HUES6 (cell line): Measurements from ENCODE around the gene BPTF.
A peak's percentile ranks its signal among the peaks of the same experiment; 100 is the strongest.
"Not testable (repeated sequence)": the region's sequence is repeated elsewhere in the genome, so short reads cannot be mapped to it uniquely, and the experiment has no call there.

Source experiments
- H3K27ac ChIP-seq: 2 replicates; pipeline ENCODE4 v1.7.0; 2013; ENCODE audit warnings: low read depth, mild to moderate bottlenecking, low read length, inconsistent platforms
- H3K27me3 ChIP-seq: 2 replicates; pipeline ENCODE4 v1.6.1; 2013; ENCODE audit warnings: low read length; ENCODE audit not compliant: control insufficient read depth, insufficient read depth
- H3K36me3 ChIP-seq: 2 replicates; pipeline ENCODE4 v1.6.1; 2013; ENCODE audit warnings: low read length; ENCODE audit not compliant: control insufficient read depth, insufficient read depth
- H3K4me1 ChIP-seq: 2 replicates; pipeline ENCODE4 v1.6.1; 2013; ENCODE audit warnings: low read length; ENCODE audit not compliant: control insufficient read depth, insufficient read depth
- H3K4me3 ChIP-seq: 2 replicates; pipeline ENCODE4 v1.5.1; 2013; ENCODE audit warnings: low read depth, low read length
- H3K9ac ChIP-seq: one replicate; pipeline ENCODE4 v1.6.1; 2013; ENCODE audit warnings: mild to moderate bottlenecking, low read length
- H3K9me3 ChIP-seq: 2 replicates; pipeline ENCODE4 v1.6.1; 2013; ENCODE audit warnings: low read depth, low read length; ENCODE audit not compliant: control insufficient read depth, insufficient read depth

BPTF gene

GRCh38 chr17:68016838-68017237 is 191.5 kb downstream of the BPTF start:
- H3K27me3 ChIP-seq, result no peaks in the 10 kb centered on the region
- H3K27ac ChIP-seq, result no peak overlapping the region
- no peak overlapping the region for H3K4me3 ChIP-seq
- H3K9ac ChIP-seq, result no peak overlapping the region
- H3K4me1 ChIP-seq, result peaks cover 5% of the 10 kb centered on the region
- no peaks in the 10 kb centered on the region for H3K36me3 ChIP-seq
- H3K9me3 ChIP-seq, result no peaks in the 10 kb centered on the region

- not testable (repeated sequence) for H3K27me3 ChIP-seq, H3K9ac ChIP-seq, H3K4me3 ChIP-seq, H3K4me1 ChIP-seq, H3K27ac ChIP-seq, H3K9me3 ChIP-seq, H3K36me3 ChIP-seq
Measured at GRCh38 chr17:68018493-68018892, 193.2 kb downstream of the BPTF start.

GRCh38 chr17:68019336-68019674 is 194.0 kb downstream of the BPTF start:
- H3K27me3 ChIP-seq, result no peaks in the 10 kb centered on the region
- no peak overlapping the region for H3K9ac ChIP-seq
- no peaks in the 10 kb centered on the region for H3K36me3 ChIP-seq
- peaks cover 5% of the 10 kb centered on the region for H3K4me1 ChIP-seq
- peak overlapping the region; percentile 38 for H3K4me3 ChIP-seq
- no peaks in the 10 kb centered on the region for H3K9me3 ChIP-seq
- no peak overlapping the region for H3K27ac ChIP-seq

- H3K4me3 ChIP-seq, result peak overlapping the region; percentile 63
- no peaks in the 10 kb centered on the region for H3K36me3 ChIP-seq
- peaks cover 5% of the 10 kb centered on the region for H3K4me1 ChIP-seq
- peak overlapping the region; percentile 83 for H3K9ac ChIP-seq
- H3K27me3 ChIP-seq, result no peaks in the 10 kb centered on the region
- peak overlapping the region; percentile 35; the same call in 1 of the 2 replicates for H3K27ac ChIP-seq
- no peaks in the 10 kb centered on the region for H3K9me3 ChIP-seq
Measured at GRCh38 chr17:68019675-68020408, 194.5 kb downstream of the BPTF start.

DNA sequence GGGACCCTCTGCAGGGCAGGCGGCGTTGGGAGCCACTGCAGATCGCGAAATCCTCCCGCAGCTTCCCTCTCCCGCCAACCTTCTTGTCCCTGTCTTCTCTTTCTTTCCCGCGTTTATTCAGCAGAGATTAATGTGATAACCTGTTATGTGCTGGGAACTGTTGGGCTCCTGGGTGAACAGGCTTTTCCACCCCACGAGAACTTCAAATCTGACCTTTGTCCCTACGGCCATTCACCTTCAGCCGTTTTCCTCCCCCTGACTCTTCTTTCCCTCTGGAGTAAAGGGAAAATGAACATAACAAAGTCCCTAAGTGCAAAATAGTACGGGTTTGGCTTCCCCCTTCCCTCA is 195.1 kb downstream of the BPTF start:
- Histone ChIP-seq H3K4me1 (peaks cover 5% of the 10 kb centered on the region), H3K9me3 (no peaks in the 10 kb centered on the region), H3K36me3 (no peaks in the 10 kb centered on the region), H3K27me3 (no peaks in the 10 kb centered on the region), H3K4me3 (peak overlapping the region; percentile 63), H3K9ac (peak overlapping the region; percentile 83), H3K27ac (peak overlapping the region; percentile 35; the same call in 1 of the 2 replicates)

GRCh38 chr17:68020791-68021190 is 195.5 kb downstream of the BPTF start:
- H3K36me3 ChIP-seq, H3K9me3 ChIP-seq, H3K4me1 ChIP-seq, H3K27me3 ChIP-seq: not testable (repeated sequence)
- H3K27ac ChIP-seq, result peak overlapping the region; percentile 35; the same call in 1 of the 2 replicates
- peak overlapping the region; percentile 83 for H3K9ac ChIP-seq
- H3K4me3 ChIP-seq, result peak overlapping the region; percentile 63

- Histone ChIP-seq H3K4me1 (peaks cover 9% of the 10 kb centered on the region), H3K9ac (no peak overlapping the region), H3K27me3 (no peaks in the 10 kb centered on the region), H3K9me3 (no peaks in the 10 kb centered on the region), H3K4me3 (no peak overlapping the region), H3K27ac (no peak overlapping the region), H3K36me3 (no peaks in the 10 kb centered on the region)
Measured at GRCh38 chr17:68021963-68022362, 196.7 kb downstream of the BPTF start.

DNA sequence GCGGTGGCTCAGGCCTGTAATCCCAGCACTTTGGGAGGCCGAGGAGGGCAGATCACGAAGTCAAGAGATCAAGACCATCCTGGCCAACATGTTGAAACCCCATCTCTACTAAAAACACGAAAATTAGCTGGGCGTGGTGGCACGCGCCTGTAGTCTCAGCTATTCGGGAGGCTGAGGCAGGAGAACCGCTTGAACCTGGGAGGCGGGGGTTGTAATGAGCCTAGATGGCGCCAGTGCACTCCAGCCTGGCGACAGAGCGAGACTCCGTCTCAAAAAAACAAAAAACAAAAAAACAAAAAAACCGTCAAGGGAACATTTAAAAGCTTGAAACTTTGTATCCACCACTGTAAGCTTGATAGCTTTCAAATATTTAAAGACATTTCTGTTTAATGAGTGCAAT is 197.2 kb downstream of the BPTF start:
- not testable (repeated sequence) for H3K27ac ChIP-seq, H3K9ac ChIP-seq, H3K36me3 ChIP-seq, H3K27me3 ChIP-seq, H3K9me3 ChIP-seq, H3K4me1 ChIP-seq, H3K4me3 ChIP-seq

DNA sequence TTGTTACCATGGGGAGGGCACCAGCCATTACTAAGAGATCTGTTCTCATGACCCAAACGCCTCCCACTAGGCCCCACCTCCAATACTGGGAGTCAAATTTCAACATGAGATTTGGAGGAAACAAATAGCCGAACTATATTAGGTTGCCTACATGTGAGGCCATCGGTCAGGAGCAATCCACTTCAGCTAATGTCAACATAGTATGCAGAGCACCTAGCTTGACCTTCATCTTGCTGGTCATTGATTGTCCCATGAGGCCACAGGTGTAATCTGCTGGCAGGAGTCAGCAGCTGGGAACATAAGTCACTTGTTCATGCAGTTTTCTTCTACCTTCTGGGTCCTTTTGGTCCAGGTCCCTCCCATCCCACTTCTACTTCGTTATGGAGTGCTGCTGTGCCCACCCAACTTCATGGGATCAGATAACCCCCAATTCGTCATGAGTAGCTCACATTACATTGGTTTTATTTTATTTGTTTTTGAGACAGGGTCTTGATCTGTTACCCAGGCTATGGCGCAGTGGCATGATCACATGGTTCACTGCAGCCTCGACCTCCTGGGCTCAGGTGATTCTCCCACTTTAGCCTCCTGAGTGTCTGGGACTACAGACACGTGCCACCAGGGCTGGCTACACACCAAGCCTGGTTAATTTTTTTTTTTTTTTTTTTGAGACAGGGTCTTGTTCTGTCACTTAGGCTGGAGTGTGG is 204.4 kb downstream of the BPTF start:
- Histone ChIP-seq H3K27ac (no peak overlapping the region), H3K9ac (no peak overlapping the region), H3K9me3 (no peaks in the 10 kb centered on the region), H3K27me3 (no peaks in the 10 kb centered on the region), H3K36me3 (no peaks in the 10 kb centered on the region), H3K4me1 (peaks cover 14% of the 10 kb centered on the region), H3K4me3 (no peak overlapping the region)
